Tibial artery (tissue), 4 donors: ENCODE results near the gene TCAIM.

Experiments
- DNase-seq, 2 donors: peaks; one replicate each; pipeline ENCODE4 v3.0.0-alpha.2; 2019
- H3K27ac ChIP-seq, 2 donors: fragments of 200-600 bp; sonication (generic) in 1 of 2; 1 replicate in 1 of 2; 2 replicates in 1 of 2; pipeline ENCODE4 v1.5.1; 2018 to 2019; ENCODE audit warnings: mild to moderate bottlenecking in 1 of 2
- H3K27me3 ChIP-seq, 2 donors: fragments of 200-600 bp; sonication (generic) in 1 of 2; one replicate each; pipeline versions ENCODE4 v1.5.1 to v1.6.0; 2016 to 2019
- H3K36me3 ChIP-seq, 3 donors: fragments of 200-600 bp; sonication (generic) in 2 of 3; one replicate each; pipeline ENCODE4 v1.5.1; 2016 to 2019; ENCODE audit warnings: mild to moderate bottlenecking in 2 of 3
- H3K4me1 ChIP-seq, 4 donors: fragments of 200-600 bp; sonication (generic) in 2 of 4; 1 replicate in 3 of 4; 2 replicates in 1 of 4; pipeline ENCODE4 v1.5.1; 2016 to 2019
- H3K4me3 ChIP-seq, 2 donors: fragments of 200-600 bp; sonication (generic) in 1 of 2; 1 replicate in 1 of 2; 2 replicates in 1 of 2; pipeline ENCODE4 v1.5.1; 2018 to 2019; ENCODE audit warnings: mild to moderate bottlenecking in 2 of 2
- H3K9me3 ChIP-seq, 3 donors: fragments of 200-600 bp; sonication (generic) in 1 of 3; one replicate each; pipeline ENCODE4 v1.5.1; 2016 to 2019
- intact Hi-C: fragments of 100-400 bp; cut with DNase I; formaldehyde crosslinking; loops from one replicate; pipeline ENCODE4 v1.15.0; 2023; ENCODE audit warnings: low total_unique reads
- TF ChIP-seq, protein P1 (sequence below), 2 experiments: fragments of 200-600 bp in 1 of 2; fragments of 450-650 bp in 1 of 2; IDR thresholded peaks; one replicate each; pipeline ENCODE4 v1.5.1; 2017 to 2019; ENCODE audit warnings: antibody characterized with exemption in 2 of 2, mild to moderate bottlenecking in 1 of 2, moderate library complexity in 1 of 2

Gene TCAIM

DNA sequence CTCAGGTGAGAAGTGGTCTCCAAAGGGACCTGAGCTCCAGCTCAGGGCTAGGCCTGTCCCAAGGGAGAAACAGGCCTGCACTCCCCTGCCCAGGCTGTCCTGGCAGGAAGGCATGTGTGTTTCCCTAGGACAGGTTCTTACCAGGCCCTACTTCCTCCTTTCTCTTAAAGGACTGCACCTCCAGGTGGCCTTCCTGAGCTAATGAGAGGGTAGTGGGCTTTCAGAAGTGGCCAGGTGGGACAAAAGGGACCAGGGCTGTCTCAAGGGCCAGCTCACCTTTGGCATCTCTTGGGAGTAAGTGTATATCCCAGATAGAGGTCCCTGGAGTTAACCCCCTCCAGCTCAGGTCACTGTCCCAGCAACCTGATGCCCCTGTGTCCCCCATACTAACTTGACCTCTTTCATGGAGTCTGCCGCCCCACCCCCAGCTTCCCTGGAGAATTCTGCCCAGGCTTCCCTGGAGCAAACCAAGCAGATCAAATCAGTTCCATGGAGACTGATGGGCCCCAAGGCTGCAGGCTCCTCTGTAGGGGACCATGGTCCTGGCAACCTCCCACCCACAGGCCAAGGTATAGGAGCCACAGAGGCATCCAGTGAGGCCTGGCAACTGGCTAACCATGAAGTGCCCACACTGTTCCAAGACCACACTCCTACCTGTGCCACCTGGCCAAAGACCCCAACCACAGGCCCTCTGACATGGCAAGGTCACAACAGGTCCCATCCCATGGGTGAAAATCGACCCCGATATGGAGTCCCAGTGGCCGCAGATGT, 71.3 kb downstream of the TCAIM start:
- TF ChIP-seq, protein P1, sequence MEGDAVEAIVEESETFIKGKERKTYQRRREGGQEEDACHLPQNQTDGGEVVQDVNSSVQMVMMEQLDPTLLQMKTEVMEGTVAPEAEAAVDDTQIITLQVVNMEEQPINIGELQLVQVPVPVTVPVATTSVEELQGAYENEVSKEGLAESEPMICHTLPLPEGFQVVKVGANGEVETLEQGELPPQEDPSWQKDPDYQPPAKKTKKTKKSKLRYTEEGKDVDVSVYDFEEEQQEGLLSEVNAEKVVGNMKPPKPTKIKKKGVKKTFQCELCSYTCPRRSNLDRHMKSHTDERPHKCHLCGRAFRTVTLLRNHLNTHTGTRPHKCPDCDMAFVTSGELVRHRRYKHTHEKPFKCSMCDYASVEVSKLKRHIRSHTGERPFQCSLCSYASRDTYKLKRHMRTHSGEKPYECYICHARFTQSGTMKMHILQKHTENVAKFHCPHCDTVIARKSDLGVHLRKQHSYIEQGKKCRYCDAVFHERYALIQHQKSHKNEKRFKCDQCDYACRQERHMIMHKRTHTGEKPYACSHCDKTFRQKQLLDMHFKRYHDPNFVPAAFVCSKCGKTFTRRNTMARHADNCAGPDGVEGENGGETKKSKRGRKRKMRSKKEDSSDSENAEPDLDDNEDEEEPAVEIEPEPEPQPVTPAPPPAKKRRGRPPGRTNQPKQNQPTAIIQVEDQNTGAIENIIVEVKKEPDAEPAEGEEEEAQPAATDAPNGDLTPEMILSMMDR (IDR thresholded peaks at IDR 0.05), result no peak
- no peak for DNase-seq
- Histone ChIP-seq H3K9me3 (no peaks in the 10 kb centered on the region), H3K27me3 (no peaks in the 10 kb centered on the region), H3K4me1 (no peaks in the 10 kb centered on the region), H3K27ac (no peak overlapping the region), H3K4me3 (no peak overlapping the region), H3K36me3 (peaks cover 6 to 11% (median 7%) of the 10 kb centered on the region in 3 donors)
- intact Hi-C loops, result no loop called here

- no peak for DNase-seq
- Histone ChIP-seq H3K27me3 (no peaks in the 10 kb centered on the region), H3K4me3 (no peak overlapping the region), H3K36me3 (peaks cover 6 to 11% (median 7%) of the 10 kb centered on the region in 3 donors), H3K4me1 (no peaks in the 10 kb centered on the region), H3K27ac (no peak overlapping the region), H3K9me3 (no peaks in the 10 kb centered on the region)
- TF ChIP-seq, protein P1 (IDR thresholded peaks at IDR 0.05), result no peak
- intact Hi-C loops, result no loop called here
These were observed 72.6 kb downstream of the TCAIM start for GRCh38 chr3:44411031-44411645.

- intact Hi-C loops, result no loop called here
- Histone ChIP-seq H3K4me3 (no peak overlapping the region), H3K36me3 (peaks cover 4 to 11% (median 6%) of the 10 kb centered on the region in 3 donors), H3K9me3 (no peaks in the 10 kb centered on the region), H3K4me1 (no peaks in the 10 kb centered on the region), H3K27me3 (no peaks in the 10 kb centered on the region), H3K27ac (no peak overlapping the region)
- DNase-seq, result no peak
- TF ChIP-seq, protein P1 (IDR thresholded peaks at IDR 0.05), result no peak
These were observed 73.8 kb downstream of the TCAIM start for GRCh38 chr3:44412365-44412764.

DNA sequence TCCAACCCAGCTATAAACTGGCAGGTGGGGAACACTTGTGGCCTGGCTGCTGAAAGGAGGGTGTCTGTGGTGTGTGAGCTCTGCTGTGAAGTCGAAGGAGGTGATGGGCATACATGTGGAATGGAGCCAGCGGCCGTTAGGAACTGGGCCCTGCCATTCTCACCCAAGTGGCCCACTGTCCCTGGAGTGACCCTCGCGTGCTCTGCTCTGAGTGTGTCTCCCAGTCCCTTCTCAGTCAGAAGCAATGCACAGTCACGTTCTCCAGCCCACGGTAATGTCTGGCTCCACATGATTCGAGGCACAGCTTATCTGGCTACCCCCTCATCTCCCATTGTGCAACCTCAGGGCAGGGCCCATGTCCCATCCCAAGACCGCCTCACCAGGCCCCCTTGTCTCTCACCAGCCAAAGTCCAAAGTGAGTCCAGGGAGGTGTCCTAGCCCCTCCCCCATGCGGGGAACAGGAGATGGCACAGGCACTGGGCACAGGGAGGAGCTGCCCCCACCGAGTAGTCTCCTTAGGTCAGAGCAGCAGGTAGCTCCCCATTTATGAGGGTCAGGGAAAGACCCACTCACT, 76.0 kb downstream of the TCAIM start:
- DNase-seq, result no peak
- intact Hi-C loops, result no loop called here
- no peak overlapping the region for H3K4me3 ChIP-seq

GRCh38 chr3:44415421-44415820, 76.9 kb downstream of the TCAIM start:
- Histone ChIP-seq H3K9me3 (no peaks in the 10 kb centered on the region), H3K36me3 (no peaks in the 10 kb centered on the region), H3K27me3 (no peaks in the 10 kb centered on the region), H3K27ac (no peak overlapping the region), H3K4me1 (no peaks in the 10 kb centered on the region), H3K4me3 (no peak overlapping the region)
- TF ChIP-seq, protein P1 (IDR thresholded peaks at IDR 0.05), result no peak
- intact Hi-C loops, result no loop called here
- no peak for DNase-seq

More for the DNA sequence above, 76.0 kb downstream of the TCAIM start:
- peaks cover 0 to 4% (median 0%) of the 10 kb centered on the region in 3 donors for H3K36me3 ChIP-seq
- TF ChIP-seq, protein P1 (IDR thresholded peaks at IDR 0.05), result no peak
- H3K27me3 ChIP-seq, result no peaks in the 10 kb centered on the region
- no peaks in the 10 kb centered on the region for H3K9me3 ChIP-seq
- H3K27ac ChIP-seq, result no peak overlapping the region
- H3K4me1 ChIP-seq, result no peaks in the 10 kb centered on the region
